H1 (cell line): ENCODE data around the gene WDFY4.

Source experiments
- CHD2 ChIP-seq: IDR thresholded peaks from 2 replicates; pipeline ENCODE4 v1.6.1; 2012; ENCODE audit warnings: low read length, improper control_type of control experiment
- CREB1 ChIP-seq: IDR thresholded peaks from 2 replicates; pipeline ENCODE4 v1.6.1; 2012; ENCODE audit warnings: inconsistent platforms
- CTCF ChIP-seq, 3 experiments: IDR thresholded peaks; 1 replicate in 2 of 3; 2 replicates in 1 of 3; pipeline versions ENCODE4 v1.5.1 to v1.6.1; 2011; ENCODE audit warnings: low read length in 3 of 3, mild to moderate bottlenecking in 3 of 3, inconsistent platforms in 2 of 3, low read depth in 1 of 3, moderate library complexity in 1 of 3; ENCODE audit not compliant: insufficient read depth in 1 of 3; ENCODE audit errors: control extremely low read depth in 1 of 3
- POLR2A ChIP-seq, 2 experiments: IDR thresholded peaks; 1 replicate in 1 of 2; 2 replicates in 1 of 2; pipeline ENCODE4 v1.6.1; 2011; ENCODE audit warnings: low read depth in 2 of 2, low read length in 2 of 2, mild to moderate bottlenecking in 2 of 2; ENCODE audit errors: control extremely low read depth in 1 of 2
- POLR2AphosphoS5 ChIP-seq: IDR thresholded peaks from 2 replicates; pipeline ENCODE4 v1.6.1; 2011; ENCODE audit warnings: low read depth, low read length
- SP1 ChIP-seq: IDR thresholded peaks from 2 replicates; pipeline ENCODE4 v1.6.1; 2011; ENCODE audit warnings: low read depth, low read length
- TAF1 ChIP-seq: IDR thresholded peaks from 2 replicates; pipeline ENCODE4 v1.6.1; 2011; ENCODE audit warnings: mild to moderate bottlenecking, low read depth, low read length

- TF ChIP-seq CTCF (IDR thresholded peaks at IDR 0.05; ENCODE audit: control extremely low read depth in 1 of 3, insufficient read depth in 1 of 3, low read depth in 1 of 3, low read length in 3 of 3) (no peak), CREB1 (no peak), POLR2AphosphoS5 (no peak), CHD2 (no peak), TAF1 (no peak), SP1 (no peak), POLR2A (IDR thresholded peaks at IDR 0.05; ENCODE audit: control extremely low read depth in 1 of 2, low read depth in 2 of 2, low read length in 2 of 2) (no peak)
These were observed 215.7 kb downstream of the WDFY4 start for GRCh38 chr10:48900371-48900801.
